HG03378 (cell line): Measurements from ENCODE around the gene TNFRSF12A.
"Not testable (repeated sequence)": the region's sequence is repeated elsewhere in the genome, so short reads cannot be mapped to it uniquely, and the experiment has no call there.

Source experiments
- ATAC-seq: cut with Tn5 transposase; IDR thresholded peaks from one replicate; pipeline ENCODE4 v1.9.1; 2021; ENCODE audit warnings: mild to moderate bottlenecking, moderate library complexity; ENCODE audit not compliant: unreplicated experiment

Gene TNFRSF12A

DNA sequence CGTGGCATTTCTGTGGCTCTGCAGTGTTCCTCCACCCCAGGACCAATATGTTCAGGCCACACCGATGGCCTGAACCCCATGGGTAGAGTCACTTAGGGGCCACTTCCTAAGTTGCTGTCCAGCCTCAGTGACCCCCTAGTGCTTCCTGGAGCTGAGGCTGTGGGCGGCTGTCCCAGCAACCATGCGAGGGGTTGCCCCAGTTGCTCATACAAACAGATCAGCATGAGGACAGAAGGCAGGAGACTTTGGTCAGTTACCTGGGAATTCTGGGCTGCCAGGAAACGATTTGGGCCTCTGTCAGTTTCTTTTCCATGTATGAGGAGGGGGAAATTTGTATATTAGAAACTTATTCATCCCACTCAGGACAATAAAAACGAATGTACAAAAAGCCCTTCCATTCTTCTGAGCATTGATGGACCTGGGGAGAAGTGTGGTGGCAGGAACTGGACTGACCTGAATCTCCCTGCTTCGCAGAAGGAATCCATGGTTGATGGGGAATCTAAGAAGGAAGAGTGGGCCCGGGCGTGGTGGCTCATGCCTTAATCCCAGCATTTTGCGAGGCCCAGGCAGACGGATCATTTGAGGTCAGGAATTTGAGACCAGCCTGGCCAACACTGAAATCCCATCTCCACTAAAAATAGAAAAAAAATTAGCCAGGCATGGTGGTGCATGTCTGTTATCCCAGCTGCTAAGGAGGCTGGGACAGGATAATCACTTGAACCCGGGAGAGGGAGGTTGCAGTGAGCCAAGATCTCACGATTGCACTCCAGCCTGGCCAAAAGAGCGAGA is 40.4 kb downstream of the TNFRSF12A start:
- ATAC-seq, result no peak

DNA sequence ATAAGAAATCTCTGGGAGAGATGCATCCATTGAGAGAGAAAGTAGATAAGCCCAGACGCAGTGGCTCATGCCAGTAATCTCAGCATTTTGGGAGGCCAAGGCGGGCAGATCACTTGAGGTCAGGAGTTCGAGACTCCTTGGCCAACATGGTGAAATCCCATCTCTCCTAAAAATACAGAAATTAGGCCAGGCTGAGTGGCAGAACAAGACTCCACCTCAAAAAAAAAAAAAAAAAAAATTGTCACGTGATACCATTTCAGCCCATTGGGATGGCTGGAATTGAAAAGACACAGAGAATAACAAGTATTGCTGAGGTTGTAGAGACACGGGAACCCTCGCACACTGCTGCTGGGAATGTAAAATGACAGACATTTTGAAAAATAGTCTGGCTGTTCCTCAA is 42.4 kb downstream of the TNFRSF12A start:
- ATAC-seq, result no peak

DNA sequence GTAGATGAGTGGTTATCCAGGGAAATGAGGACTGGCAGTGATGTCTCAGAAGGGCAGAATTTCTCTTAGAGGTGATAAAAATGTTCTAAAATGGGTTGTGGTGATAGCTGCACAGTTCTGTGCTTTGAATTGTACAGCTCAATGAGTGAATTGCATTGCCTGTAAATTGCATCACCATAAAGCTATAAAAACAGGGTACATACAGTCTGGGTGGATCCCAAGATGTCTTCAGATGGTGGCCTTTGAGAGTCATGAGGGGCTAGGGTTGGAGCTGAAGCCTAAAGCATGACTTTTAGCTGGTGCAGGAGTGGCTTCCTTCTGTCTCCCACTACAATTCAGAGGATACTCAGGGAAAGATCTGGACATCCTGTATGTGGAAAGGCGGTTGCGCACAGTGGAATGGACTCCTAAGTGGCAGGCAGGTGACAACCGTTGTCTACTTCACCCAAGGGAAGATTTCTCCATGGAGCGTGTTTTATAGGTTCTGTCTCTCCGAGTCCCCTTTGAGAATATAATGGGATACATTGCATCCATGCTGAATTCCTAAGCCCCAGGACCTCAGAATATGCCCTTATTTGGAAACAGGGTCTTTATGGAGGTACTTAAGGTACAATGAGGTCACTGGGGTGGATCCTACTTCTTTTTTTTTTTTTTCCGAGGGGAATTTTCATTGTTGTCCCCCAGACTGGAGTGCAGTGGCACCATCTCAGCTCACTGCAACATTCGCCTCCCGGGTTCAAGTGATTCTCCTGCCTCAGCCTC is 43.6 kb downstream of the TNFRSF12A start:
- no peak for ATAC-seq

DNA sequence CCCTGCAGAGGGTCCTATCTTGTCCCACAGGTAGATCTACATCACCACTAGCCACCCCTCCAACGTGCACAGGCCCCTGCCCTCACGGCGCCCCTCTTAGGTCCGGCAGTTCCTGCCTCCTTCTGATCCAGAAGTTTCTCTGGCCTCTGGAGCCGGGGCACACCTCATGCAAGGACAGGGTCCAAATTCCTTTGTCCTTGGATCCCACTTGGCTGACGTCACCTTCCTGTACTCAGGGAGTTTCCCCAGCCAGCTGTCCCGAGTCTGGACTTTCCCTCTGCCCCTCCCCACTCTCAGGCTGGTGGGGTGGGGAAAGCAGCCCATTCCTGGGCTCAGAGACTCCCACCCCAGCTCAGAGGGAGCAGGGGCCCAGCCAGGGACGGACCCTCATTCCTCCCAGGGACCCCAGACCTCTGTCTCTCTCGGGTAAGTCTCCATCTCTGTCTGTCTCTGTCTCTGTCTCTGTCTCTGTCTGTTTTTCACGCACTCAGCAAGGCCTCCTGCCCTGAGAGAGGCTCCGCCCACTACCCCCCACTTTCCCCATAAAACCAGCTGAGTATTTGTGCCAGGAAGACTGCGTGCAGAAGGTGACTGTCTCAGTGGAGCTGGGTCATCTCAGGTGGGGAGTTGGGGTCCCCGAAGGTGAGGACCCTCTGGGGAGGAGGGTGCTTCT is 45.0 kb downstream of the TNFRSF12A start, which contains the start of gene IL32:
Gene IL32, plus strand, starts transcription at position 572 of the 673 bp plus-strand sequence. CDS start 172 bp downstream, outside the sequence.
- ATAC-seq, result no peak

DNA sequence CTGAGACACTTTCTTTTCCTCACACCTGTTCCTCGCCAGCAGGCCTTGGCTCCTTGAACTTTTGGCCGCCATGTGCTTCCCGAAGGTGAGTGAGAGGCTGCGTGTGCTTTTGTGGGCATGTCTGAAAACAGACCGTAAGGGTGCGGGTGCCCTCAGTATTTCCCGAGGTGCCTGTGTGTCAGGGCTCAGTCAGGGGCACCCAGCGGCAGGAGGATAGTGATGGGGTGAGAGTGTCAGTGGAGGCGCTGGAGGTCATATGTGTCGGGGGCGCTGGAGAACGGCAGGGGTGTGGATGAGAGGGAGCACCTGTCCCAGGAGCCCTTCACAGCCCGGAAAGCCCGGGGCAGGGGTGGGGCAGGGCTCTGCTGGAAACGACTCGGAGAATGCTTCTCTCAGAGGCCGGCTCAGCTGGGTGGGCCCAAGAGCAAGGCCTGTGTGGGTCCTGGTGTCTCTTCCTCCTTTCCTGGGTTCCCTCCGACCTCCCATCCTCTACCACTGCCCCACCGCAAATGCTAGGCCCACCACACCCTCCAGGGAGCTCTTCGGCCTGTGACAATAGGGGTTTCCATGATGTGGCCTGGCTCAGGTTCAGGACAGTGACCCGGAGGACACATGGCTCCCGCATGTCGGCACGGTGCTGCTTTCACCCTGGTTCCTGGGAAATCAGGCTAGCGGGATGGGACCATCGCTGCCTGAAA is 45.7 kb downstream of the TNFRSF12A start:
- no peak for ATAC-seq

DNA sequence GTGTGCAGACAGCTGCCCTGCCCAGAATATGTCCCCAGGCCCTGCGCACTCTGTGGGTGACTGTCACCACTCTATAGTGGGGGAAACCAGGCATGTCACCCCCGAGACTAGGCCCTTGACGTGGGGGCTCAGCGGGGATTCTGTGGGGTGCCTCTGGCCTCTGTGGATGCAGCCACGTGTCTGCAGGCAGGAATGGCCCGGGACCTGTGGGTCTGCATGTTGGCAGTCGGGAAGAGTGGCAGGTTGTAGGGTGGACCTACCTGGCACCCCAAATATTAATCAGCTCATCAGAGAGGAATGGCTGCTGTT is 46.2 kb downstream of the TNFRSF12A start:
- no peak for ATAC-seq

DNA sequence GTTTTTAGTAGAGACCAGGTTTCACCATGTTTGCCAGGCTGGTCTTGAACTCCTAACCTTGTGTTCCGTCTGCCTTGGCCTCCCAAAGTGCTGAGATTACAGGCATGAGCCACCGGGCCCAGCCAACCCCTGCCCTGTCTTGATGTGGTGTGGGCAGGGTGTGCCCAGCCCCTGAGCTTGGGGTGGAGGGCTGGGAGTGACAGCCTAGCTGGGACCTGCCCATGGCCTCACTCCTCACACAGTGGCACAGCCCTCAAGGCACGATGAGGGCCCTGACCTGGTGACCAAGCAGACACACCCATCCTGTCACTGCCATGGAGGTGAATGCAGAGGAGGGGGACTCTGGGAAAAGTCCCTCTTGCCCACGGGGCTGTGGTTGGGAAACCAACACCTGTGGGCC is 48.3 kb downstream of the TNFRSF12A start:
- no peak for ATAC-seq

DNA sequence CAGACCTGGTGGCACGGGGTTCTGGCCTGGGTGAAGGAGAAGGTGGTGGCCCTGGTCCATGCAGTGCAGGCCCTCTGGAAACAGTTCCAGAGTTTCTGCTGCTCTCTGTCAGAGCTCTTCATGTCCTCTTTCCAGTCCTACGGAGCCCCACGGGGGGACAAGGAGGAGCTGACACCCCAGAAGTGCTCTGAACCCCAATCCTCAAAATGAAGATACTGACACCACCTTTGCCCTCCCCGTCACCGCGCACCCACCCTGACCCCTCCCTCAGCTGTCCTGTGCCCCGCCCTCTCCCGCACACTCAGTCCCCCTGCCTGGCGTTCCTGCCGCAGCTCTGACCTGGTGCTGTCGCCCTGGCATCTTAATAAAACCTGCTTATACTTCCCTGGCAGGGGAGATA is 49.0 kb downstream of the TNFRSF12A start:
- not testable (repeated sequence) for ATAC-seq

DNA sequence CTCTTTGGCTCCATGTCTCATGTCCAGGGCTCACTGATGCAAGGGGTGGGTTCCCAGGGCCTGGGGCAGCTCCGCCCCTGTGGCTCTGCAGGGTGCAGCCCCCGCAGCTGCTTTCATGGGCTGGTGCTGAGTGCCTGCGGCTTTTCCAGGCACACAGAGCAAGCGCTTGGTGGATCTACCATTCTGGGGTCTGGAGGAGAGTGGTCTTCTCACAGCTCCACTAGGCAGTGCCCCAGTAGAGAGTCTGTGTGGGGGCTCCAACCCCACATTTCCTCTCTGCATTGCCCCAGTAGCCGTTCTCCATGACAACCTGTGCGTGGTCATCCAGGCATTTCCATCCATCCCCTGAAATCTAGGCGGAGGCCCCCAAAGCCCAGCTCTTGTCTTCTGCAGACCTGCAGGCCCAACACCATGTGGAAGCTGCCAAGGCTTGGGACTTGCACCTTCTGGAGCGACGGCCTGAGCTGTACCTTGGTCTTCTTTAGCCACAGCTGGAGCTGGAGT is 50.5 kb downstream of the TNFRSF12A start:
- no peak for ATAC-seq

DNA sequence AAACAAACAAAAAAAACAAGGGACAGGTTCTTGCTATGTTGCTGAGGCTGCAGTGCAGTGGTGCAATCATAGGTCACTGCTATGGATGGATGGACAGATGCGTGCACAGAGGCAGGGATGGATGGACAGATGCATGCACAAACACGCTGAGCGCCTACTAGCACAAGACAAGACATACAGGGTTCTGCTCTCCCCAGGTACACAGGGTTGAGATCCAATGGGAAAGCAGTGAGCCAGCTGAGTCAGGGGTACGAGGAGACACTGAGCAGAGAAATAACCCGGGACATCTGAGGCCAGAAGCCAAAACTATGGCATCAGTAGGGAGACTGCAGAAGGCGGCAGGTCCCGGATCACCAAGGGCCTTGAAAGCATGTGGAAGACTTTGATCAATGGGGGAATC is 51.5 kb downstream of the TNFRSF12A start:
- ATAC-seq, result no peak
